ENCODE data around the gene LY6G6D. TPM values are rescaled to one million over a fixed set of nuclear protein-coding genes. Genes with fewer than 3 reads are reported as not detected.

The LY6G6D gene
- total RNA-seq, 1 experiment from 2014 or later, result not detected

GRCh38 chr6:31734247-31734820 is 19.2 kb downstream of the LY6G6D start:
- Histone ChIP-seq H2AFZ (ENCODE audit: low read length) (no peak overlapping the region), H3K79me2 (ENCODE audit: low read length) (peaks cover 41% of the 10 kb centered on the region), H3K9ac (ENCODE audit: low read length) (peak overlapping the region; percentile 91), H3F3A (ENCODE audit: low read length, unreplicated experiment) (peaks cover 4% of the 10 kb centered on the region), H3K9me3 (ENCODE audit: low read length) (no peaks in the 10 kb centered on the region), H3K4me2 (ENCODE audit: low read length) (peak overlapping the region; percentile 85), H3K27ac (ENCODE audit: low read length) (peak overlapping the region; percentile 87), H3K4me3 (ENCODE audit: low read length) (peak overlapping the region; percentile 85), H3K27me3 (ENCODE audit: low read length) (no peaks in the 10 kb centered on the region), H3K36me3 (ENCODE audit: low read depth, low read length) (peaks cover 35% of the 10 kb centered on the region), H4K20me1 (ENCODE audit: low read length) (peaks cover 13% of the 10 kb centered on the region), H3K9me2 (replicated peaks; ENCODE audit: low read length) (no peaks in the 10 kb centered on the region), H3K4me1 (ENCODE audit: insufficient read depth, low read length) (peaks cover 40% of the 10 kb centered on the region)
- CTCF ChIA-PET, result no interaction called here
- ATAC-seq (no peak), DNase-seq (no peak)
- TF ChIP-seq EZH2phosphoT487 (IDR thresholded peaks at IDR 0.05; ENCODE audit: borderline replicate concordance, low read length) (no peak), CTCF (conservative IDR thresholded peaks at IDR 0.05; ENCODE audit: low read depth, low read length) (no peak), EZH2 (IDR thresholded peaks at IDR 0.05; ENCODE audit: low read length, unreplicated experiment) (no peak)
- no TSS peak for BruUV-seq (replicated peaks)
- POLR2A ChIA-PET (ENCODE audit: unreplicated experiment), result no interaction called here
- intact Hi-C loops (cut with micrococcal nuclease), result no loop called here

- POLR2A ChIA-PET (ENCODE audit: unreplicated experiment), result interaction anchor here (1.3 kb wide), 1 partner anchor 92 kb away, joined by 4 read pairs; the partner anchor contains the start of gene HSPA1B
- peaks cover 4% of the 10 kb centered on the region for H3F3A ChIP-seq (ENCODE audit: low read length, unreplicated experiment)
Observed at GRCh38 chr6:31734821-31735406, 19.8 kb downstream of the LY6G6D start.

More at GRCh38 chr6:31734821-31735406, 19.8 kb downstream of the LY6G6D start:
- peaks cover 41% of the 10 kb centered on the region for H3K79me2 ChIP-seq (ENCODE audit: low read length)
- H3K9me3 ChIP-seq (ENCODE audit: low read length), result no peaks in the 10 kb centered on the region
- H3K27ac ChIP-seq (ENCODE audit: low read length), result peak overlapping the region; percentile 87
- H3K4me2 ChIP-seq (ENCODE audit: low read length), result peak overlapping the region; percentile 85
- H3K9ac ChIP-seq (ENCODE audit: low read length), result peak overlapping the region; percentile 91
- no peaks in the 10 kb centered on the region for H3K9me2 ChIP-seq (replicated peaks; ENCODE audit: low read length)
- ATAC-seq (peak; percentile 17), DNase-seq (peak; percentile 70)
- peaks cover 13% of the 10 kb centered on the region for H4K20me1 ChIP-seq (ENCODE audit: low read length)
- no peak for TF ChIP-seq EZH2 (IDR thresholded peaks at IDR 0.05; ENCODE audit: low read length, unreplicated experiment)
- no peak for TF ChIP-seq CTCF (conservative IDR thresholded peaks at IDR 0.05; ENCODE audit: low read depth, low read length)
- TF ChIP-seq EZH2phosphoT487 (IDR thresholded peaks at IDR 0.05; ENCODE audit: borderline replicate concordance, low read length), result no peak
- H2AFZ ChIP-seq (ENCODE audit: low read length), result no peak overlapping the region
- BruUV-seq (replicated peaks), result no TSS peak
- CTCF ChIA-PET, result interaction anchor here (0.6 kb wide), 1 partner anchor 61 kb away, joined by 3 read pairs; no protein-coding TSS in a partner anchor
- H3K36me3 ChIP-seq (ENCODE audit: low read depth, low read length), result peaks cover 35% of the 10 kb centered on the region
- intact Hi-C loops (cut with micrococcal nuclease), result loop anchor here (5.0 kb wide), 2 partner anchors 82 to 97 kb away; partner anchors contain the start of genes HSPA1A and HSPA1L
- H3K27me3 ChIP-seq (ENCODE audit: low read length), result no peaks in the 10 kb centered on the region
- H3K4me1 ChIP-seq (ENCODE audit: insufficient read depth, low read length), result peaks cover 41% of the 10 kb centered on the region
- peak overlapping the region; percentile 85 for H3K4me3 ChIP-seq (ENCODE audit: low read length)

All from PC-3 (cell line).